ENCODE results near the gene UBALD2.
"Not testable (repeated sequence)": the region's sequence is repeated elsewhere in the genome, so short reads cannot be mapped to it uniquely, and the experiment has no call there.

UBALD2 gene

DNA sequence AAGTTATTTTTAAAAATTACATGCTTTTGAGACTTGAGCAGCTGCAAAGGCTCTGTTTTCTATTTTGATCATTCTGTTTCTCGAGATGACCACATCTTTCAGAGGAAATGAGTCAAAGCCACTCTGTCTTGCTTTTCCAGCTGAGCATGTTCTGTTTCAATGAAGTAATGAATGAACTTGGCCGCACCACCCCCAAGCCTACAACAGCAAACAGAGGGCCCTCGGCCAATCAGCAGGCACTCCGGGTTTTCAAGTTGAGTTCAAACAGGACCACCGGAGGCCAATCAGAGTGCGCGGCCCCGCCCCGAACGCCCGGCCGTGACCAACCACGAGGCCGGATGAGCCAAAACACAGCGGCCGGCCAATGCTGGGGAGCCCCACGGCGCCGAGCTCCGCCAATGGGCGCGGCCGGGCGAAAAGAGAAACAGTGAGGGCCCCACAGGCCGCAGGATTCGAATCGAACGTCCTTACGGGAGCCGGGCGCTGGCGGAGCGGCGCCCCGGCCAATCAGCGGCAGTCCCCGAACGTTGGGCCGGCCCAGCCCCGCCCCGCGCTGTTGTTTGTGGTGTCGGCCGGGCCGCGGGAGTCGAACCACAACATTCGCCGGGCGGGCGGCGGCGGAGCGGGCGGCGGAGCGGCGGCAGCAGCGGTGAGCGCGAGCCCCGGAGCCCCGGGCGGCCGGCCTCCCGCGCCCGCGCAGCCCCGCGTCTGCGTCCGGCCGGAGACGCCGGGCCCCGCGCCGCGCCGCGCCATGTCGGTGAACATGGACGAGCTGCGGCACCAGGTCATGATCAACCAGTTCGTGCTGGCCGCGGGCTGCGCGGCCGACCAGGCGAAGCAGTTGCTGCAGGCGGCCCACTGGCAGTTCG is at the start of gene UBALD2:
UBALD2 (plus strand) TSS at position 594 of the 869 bp plus-strand sequence; CDS start at position 752, 158 bp downstream.
- peak; percentile 99 for DNase-seq

DNA sequence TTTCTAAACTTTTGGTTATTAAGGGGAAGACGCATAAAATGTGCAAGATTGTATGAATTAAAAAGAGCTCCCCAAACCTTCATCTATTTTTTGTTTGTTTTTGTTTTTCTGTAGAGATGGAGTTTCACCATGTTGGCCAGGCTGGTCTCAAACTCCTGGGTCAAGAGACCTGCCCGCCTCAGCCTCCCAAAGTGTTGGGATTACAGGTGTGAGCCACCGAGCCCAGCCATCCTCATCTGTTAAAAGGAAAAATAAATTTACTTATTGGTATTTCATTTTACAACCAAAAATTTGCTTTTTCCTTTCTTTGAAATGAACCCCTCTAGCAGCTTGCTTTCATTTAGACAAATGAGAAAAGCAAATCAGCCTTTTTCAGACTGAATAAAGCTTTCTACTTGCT is 48.1 kb upstream of the UBALD2 start:
- DNase-seq: no peak

DNA sequence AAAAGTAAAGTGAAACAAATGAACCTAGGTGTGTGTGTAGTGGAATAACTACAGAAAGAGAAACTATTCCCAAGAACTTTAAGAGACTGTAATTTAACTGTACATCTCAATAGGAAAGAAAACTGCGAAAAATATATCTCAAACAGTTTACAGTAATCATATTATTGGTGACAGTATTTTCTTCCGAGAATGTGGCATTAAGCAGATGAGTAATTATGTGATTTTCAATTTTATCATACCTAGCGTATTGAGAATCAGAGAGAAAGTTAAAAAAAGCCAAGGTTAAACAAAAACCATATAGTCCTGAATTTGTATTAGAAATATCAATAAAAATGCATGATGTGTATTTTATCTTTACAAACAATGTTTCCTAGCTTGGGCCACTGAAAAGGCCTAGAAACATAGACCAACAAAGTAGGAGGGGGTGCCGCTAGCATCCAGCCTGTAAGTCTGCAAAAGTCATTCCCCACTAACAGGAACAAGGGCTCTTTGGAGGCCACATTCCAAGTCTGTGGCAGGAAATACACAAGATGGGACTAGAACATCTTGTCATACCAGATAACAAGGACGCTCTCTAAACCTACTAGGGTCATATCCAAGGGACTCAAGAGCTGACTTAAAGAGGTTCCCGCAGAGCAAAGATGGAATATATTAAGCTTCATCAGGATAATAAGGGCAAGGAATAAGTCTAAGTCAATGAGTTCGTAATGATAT is 45.3 kb upstream of the UBALD2 start:
- no peak for DNase-seq

DNA sequence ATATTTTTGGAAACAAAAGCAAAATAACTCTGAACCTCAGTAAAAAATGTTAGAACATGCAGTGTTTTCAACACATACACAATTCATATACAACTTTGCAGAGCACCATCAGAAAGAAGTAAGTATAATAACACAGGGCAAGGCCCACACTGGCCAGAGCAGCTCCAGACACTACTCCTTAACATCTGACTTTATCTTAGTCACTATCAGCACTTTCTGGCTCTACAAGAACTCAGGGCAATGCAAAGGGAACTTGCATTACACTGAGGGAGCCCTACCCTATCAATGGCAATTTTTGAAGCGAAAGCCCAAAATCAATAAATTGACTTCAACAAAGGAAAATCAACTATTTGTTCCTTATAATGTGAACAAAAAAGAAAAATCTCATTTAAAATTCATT is 41.3 kb upstream of the UBALD2 start:
- no peak for DNase-seq

DNA sequence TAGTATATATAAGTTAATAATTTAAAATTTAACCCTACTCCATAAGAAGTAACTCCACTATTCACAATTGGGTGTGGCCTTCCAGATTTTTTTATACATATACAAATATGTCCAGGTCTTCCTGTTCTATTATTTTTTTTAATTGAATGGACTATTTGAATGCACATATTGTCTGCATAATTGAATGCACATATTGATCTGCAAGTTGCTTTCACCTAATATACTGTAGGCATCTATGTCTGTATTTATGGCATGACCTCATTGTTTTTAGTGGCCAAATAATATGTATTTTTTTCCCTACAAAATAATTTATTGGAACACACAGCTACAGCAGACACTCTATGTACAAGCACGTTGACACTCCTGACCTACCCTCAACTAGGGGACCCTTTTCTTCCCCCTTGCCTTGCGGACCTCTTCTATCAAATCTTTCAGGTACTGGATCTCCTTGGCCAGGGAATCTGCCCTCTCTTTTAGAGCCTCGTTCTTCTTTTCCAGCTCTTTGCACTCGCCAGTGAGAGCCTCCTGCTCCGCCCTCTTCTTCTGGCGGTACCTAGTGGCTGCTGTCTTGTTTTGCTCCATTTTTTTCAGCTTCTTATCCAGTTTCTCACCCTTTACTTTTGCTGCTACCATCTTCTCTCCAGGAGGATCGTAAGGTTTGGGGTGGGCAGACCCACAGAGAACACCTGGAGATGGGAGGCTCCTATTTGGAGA is 39.6 kb upstream of the UBALD2 start:
- DNase-seq: not testable (repeated sequence)

DNA sequence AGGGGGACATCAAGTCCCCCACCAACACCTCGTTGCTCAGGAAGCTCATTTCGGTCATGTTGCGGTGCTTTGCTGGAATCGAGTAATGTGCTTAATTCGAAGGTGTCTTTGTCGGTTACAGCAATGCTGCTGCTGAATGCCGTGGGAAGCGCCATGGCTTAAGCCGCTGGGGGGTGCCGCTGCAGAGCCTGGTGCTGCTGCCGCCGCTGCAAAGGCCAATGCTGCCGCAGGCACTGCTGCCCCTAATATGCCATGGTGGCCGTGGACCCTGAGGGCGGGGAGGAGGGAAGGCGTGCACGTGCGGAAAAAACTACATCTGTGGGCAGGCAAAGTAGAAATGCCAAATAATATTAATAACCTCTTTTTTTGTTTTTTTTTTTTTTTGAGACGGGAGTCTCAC is 38.4 kb upstream of the UBALD2 start:
- not testable (repeated sequence) for DNase-seq

DNA sequence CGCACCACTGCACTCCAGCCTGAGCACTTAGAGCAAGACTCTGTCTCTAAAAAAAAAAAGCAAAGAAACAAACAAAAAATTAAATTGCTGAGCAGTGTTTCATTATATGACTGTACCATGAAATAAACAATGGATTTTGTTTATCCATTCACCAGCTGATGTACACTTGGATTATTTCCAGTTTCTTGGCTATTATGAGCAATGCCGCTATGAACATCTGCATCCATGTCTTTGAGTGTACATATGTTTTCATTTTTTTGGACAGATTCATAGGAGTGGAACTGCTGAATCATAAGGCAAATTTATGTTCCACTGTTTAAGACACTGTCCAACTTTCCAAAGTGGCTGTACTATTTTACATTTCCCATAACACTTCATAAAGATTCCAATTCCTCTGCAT is 32.8 kb upstream of the UBALD2 start:
- no peak for DNase-seq

DNA sequence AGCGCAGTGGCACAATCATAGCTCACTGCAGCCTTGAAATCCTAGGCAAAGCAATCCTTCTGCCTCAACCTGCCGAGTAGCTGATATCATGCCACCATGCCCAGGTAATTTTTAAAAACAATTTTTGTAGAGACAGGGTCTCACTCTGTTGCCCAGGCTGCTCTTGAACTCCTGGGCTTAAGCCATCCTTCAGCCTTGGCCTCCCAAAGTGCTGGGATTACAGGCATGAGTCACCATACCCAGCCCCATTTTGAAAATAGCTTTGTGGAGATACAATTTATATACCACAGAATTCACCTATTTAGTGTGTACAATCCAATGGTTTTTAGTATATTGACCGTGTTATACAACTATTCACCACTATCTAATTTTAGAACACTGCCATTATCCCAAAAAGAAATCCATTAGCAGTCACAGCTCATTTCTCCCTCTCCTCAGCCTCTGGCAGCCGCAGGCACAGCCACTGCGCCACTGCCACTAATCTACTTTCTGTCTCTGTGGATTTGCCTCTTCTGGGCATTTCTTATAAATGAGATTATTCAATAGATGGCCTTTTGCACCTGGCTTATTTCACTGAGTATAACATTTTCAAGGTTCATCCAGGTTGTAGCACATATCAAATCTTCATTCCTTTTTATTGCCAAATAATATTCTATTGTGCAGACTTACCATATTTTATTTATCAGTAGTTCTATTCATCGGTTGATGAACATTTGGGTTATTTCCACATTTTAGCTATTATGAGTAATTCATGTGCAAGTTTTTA is 31.4 kb upstream of the UBALD2 start:
- DNase-seq: no peak

DNA sequence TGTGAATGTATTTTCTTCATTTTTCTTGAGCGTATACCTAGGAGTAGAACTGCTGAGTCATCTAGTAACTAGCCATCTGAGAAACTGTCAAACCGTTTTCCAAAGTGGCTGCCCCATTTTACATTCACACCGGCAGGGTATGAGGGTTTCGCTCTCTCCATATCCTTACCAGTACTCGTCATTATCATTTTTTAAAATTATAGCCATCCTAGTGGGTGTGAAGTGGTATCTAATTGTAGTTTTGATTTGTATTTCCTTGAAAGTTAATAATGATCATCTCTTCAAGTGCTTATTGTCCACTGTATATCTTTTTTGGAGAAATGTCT is 30.8 kb upstream of the UBALD2 start:
- DNase-seq: no peak

DNA sequence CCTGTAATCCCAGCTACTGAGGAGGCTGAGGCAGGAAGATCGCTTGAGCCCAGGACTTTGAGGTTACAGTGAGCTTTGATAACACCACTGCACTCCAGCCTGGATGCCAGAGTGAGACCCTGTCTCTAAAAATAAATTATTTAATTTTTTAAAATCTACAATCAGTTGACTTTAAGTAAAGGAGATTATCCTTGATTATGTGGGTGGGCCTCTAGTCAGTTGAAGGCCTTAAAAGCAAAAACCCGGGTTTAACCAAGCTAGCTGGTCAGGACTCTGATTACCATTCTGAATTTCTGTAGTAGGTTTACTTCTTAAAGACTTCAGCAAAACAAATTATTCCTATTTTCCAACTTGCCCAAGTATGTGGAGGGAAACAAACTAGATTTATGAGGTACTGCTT is 29.3 kb upstream of the UBALD2 start:
- no peak for DNase-seq

DNA sequence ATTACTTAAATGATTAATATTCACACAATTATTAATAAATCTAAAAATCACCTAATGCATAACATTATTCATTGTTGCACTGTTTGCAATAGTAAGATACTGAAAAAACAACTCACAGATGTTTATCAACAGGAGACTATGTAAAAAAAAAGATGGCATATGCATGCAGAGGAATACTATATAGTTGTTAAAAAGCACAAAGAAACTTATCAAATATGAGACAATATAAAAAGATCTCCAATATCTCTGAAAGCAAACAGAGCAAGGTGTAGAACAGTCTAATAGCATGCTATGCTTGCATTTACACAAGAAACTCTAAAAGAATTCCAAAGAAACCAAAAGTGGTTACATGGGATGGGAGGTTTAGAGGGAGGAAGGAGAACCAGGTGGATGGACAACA is 28.5 kb upstream of the UBALD2 start:
- no peak for DNase-seq

DNA sequence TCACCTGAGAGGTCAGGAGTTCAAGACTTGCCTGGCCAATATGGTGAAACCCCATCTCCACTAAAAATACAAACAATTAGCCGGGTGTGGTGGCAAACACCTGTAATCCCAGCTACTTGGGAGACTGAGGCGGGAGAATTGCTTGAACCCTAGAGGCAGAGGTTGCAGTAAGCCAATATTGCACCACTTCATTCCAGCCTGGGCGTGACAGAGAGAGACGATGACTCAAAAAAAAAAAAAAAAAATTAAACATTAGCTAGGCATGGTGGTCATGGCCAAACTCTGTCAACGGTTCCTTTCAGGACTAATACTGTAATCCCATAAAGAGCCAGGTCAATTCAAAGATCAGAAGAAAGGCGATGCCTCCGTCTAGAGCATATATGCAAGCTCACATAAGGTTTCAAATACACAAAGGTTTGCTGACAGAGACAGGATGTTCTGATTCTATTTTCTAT is 27.3 kb upstream of the UBALD2 start:
- DNase-seq: no peak

DNA sequence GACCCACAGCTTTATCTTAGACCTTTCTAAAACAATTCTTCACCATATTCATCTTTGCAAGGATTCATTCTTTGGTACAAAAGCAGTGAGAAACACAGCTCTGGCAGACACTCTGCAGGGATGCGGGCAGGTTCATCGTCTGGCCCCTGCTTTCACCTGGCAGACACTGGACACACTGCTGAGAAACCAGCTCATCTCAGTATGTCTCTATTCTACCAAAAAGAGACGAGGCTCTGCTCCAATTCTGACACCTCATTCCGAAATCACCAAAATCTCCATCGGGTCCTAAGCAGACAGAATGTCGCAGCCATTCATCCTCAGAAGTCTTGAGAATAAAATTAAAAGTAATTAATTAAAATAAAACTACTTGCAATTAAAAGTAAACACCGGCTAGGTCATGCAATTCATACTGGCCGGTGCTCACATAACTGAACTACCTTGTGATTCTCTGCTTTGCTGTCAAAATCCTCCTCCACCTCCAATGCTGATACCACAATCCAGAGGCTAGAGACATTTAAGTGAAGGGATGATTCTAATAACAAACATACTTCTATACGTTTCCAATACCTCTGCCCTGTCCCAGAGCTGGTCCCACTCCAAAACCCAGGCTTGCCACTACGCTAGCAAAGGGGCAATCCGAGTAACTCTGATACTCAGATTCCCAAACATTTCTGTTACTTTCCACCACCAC is 26.2 kb upstream of the UBALD2 start:
- no peak for DNase-seq

DNA sequence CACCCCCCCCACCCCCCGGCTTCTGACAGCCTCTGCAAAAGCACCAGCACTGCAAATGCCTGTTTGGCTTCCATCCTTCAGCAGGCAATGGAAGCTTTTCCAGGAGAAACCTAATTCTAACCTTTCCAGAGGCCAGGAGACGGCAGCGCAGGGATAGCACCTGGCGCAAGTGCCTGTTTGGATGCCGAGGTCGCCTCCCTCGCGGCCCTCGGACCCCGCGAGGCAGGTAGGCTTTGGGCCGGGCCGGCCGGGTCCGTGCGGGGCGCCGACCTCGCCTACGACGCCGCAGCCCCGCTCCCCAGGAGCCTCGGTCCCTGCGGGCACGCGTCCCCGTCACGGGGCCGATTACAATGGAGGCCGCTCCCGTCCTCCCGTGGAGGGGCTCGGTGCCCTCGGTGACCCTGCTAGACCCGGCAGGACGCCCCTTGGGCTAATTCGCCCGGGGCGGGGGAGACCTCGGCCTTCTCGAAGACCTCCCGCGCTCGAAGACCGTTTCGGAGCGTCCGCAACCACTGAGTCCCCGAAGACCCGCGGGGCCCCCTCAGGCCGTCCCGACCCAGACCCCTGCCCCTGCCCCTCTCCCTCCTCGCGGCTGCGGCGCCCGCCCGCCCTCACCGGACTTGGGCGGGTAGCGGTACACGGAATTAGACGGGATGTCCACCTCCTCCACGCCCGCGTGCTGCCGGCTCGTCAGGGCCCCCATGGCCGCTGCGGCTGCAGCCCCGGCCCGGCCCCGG is 25.4 kb upstream of the UBALD2 start:
- no peak for DNase-seq

DNA sequence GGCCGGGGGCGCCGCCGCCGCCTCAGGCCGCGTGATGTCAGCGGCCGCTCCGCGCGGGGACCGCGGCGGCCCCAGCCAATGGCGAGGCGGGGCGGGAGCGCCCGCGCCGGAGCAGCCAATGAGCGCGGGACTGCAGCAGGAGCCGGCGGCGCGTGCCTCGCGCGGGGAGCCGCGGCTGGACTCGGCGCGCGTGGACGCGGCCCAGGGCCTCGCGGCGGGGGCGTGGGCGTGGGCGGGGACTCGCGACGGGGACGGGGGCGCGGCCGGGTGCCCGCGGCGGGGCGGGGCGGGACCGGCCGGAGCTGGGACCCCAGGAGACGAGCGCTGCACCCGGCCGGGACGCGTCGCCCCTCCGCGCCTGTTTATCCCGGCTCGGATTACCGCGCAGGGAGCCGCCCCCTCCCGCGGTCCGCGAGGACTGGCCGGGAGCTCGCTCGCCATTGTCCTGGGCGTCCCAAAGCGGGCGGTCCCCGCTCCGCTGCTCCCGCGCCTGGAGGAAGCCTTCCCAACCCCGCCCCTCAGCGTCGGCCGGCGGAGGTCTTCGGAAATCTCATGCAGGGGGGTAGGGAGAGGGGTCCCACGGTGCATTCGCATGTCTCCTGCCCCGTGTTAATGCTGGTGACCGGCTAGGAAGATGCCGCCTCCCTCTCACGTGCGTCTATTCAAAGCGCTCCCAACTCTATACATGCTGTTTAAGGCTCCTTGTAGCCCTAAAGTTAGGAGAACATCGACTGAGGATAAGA is 24.5 kb upstream of the UBALD2 start, which contains the start of gene RNF157:
RNF157 (minus strand) TSS at position 33 of the 743 bp plus-strand sequence. CDS start 253 bp downstream, outside the sequence.
- peak; percentile 51 for DNase-seq

DNA sequence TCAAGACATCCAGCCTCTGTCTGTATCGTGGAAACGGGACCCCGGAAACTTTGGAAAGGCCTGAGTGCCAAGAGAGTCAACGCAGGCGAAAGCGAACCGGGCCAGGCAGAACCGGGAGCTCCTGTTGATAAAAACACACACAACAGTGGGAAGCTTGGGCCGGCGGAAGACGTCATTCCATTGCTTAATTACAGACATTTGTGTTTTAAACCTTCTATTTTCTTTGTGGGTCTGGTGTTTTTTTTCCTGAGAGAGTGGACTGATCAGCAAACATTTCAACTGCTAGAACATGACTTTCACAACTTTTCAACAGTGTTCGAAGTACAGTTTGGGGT is 24.0 kb upstream of the UBALD2 start:
- DNase-seq: no peak

DNA sequence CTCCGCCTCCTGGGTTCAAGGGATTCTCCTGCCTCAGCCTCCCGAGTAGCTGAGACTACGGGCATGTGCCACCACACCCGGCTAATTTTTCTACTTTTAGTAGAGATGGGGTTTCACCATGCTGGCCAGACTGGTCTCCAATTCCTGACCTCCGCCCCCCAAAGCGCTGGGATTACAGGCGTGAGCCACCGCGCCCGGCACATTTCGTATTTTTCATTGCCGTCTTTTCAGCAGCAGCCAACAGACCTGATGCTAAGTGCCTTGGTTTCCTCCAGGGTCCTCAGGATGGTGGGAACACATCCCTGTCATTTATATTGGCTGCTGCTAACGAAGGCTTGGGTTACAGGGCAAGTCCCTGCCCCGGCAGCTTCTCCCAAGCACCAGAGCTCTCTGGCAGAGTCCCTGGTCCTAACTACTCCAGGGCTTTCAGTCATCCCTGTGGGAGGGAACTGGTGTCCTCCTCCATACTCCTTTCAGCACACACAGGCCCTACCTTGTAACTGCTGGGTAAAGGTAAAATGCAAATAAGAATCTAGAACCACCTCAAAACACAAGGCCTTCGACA is 23.4 kb upstream of the UBALD2 start:
- no peak for DNase-seq

DNA sequence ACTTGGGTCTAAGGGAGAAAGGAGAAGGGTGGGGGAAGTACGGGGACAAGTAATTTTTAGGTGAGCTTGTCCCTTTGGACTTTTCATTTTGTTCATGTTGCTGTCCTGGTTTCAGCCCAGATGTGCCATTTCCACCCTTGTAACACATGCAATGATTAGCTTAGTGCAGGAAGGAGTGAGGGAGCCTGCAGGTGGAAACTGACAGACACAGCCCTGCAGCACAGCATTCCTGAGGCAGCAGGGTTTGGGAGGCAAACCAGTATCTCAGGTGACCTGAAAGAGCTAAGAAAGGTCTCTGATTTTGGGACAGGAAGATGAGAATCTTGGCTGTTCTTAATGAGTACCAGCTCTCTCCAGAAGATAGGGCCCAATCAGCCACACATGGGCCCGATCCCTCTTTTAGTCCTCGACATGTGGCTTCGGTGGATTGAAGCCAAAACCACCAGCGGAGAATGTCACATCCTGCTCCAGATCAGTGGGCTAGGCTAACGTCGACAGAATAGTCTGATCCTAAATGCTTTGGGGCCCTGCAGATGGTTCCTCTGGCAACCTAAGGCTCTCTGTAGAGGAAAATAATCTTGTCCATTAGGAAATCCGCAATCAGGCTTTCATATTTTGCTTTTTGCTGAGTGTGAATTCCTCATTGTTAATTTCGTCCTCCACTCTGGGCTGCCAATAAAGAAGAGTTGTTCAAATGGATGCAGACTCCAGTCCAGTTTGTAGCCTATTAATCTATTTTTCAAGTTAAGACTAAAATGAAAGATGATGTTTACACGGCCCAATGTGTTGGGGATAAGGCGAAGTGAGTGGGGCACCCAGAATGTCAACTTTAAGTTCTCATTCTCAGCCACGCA is 21.1 kb upstream of the UBALD2 start:
- DNase-seq: peak; percentile 86

DNA sequence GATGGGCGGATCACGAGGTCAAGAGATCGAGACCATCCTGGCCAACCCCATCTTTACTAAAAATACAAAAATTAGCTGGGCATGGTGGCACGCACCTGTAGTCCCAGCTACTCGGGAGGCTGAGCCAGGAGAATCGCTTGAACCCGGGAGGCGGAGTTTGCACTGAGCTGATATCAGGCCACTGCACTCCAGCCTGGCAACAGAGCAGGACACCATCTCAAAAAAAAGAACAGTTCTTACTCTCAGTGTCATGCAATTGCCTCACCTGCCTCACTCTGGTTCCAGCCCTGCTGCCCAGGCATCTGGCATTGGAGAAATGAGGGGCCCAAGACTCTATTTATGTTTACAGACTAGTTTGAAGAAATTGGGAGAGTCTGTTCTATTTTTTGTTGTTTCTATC is 20.4 kb upstream of the UBALD2 start:
- not testable (repeated sequence) for DNase-seq

Measured in hematopoietic multipotent progenitor cell treated with erythropoietin and hydrocortisone succinate and interleukin-3 and kit ligand, for 6 days (in vitro differentiated cells).